ENCODE data around the gene HEATR5A. TPM values are rescaled to one million over a fixed set of nuclear protein-coding genes. Genes with fewer than 3 reads are reported as not detected.

The HEATR5A gene
- total RNA-seq, 6 experiments from 2014 or later = 59.7 to 83.3 (median 66.4) TPM

DNA sequence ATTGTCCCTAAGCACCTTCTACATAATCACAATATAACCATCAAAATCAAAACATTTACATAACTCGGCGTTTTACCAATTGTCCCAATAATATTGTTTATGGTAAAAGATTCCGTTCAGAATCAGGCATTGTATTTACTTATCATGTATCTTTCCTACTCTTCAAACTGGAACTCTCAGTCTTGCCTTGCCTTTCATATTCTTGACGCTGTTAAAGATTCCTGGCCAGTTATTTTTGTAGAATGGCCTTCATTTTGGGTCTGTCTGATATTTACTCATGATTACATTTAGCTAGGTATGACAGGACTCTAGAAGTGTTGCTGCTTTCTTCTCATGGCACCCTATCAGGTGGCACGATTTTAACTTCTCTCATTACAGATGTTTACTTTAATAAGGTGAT is 850 bp upstream of the HEATR5A start:
- peaks cover 26% of the 10 kb centered on the region for H3K4me1 Mint-ChIP-seq (ENCODE audit: low read depth)
- no peaks in the 10 kb centered on the region for H3K9me3 Mint-ChIP-seq
- H3K27ac Mint-ChIP-seq = peak overlapping the region; percentile 95
- 0 out of 2 replicates have a peak, but pooled peaks cover 8% of the 10 kb centered on the region for H3K36me3 Mint-ChIP-seq (ENCODE audit: low read depth)
- DNase-seq = no peak
- no peaks in the 10 kb centered on the region for H3K27me3 Mint-ChIP-seq (ENCODE audit: insufficient read depth)
- peak overlapping the region; percentile 91 for H3K4me3 Mint-ChIP-seq
- TF ChIP-seq, protein P1, sequence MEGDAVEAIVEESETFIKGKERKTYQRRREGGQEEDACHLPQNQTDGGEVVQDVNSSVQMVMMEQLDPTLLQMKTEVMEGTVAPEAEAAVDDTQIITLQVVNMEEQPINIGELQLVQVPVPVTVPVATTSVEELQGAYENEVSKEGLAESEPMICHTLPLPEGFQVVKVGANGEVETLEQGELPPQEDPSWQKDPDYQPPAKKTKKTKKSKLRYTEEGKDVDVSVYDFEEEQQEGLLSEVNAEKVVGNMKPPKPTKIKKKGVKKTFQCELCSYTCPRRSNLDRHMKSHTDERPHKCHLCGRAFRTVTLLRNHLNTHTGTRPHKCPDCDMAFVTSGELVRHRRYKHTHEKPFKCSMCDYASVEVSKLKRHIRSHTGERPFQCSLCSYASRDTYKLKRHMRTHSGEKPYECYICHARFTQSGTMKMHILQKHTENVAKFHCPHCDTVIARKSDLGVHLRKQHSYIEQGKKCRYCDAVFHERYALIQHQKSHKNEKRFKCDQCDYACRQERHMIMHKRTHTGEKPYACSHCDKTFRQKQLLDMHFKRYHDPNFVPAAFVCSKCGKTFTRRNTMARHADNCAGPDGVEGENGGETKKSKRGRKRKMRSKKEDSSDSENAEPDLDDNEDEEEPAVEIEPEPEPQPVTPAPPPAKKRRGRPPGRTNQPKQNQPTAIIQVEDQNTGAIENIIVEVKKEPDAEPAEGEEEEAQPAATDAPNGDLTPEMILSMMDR (IDR thresholded peaks at IDR 0.05) = no peak

DNA sequence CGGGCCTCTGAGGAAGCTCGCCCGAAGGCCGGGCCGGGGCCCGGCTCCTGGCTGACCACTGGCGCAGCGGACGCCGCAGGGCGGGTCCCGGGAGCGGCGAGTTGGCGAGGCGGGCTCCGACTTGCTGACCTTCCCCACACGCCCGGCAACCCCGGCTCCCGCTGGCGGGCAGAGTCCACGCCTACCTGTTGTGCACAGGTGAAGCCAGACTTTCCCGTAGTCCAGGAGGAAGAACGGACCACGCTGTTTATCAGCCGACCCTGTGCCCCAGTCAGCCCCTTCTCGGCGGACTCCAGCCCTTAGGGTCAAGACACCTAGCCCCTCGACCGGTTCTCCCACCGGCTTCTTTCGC is 407 bp downstream of the HEATR5A start:
- no peaks in the 10 kb centered on the region for H3K9me3 Mint-ChIP-seq
- TF ChIP-seq, protein P1 (IDR thresholded peaks at IDR 0.05) = no peak
- peak; percentile 39 for DNase-seq
- 0 out of 2 replicates have a peak, but pooled peaks cover 8% of the 10 kb centered on the region for H3K36me3 Mint-ChIP-seq (ENCODE audit: low read depth)
- H3K4me3 Mint-ChIP-seq = peak overlapping the region; percentile 91
- H3K27ac Mint-ChIP-seq = peak overlapping the region; percentile 95
- H3K27me3 Mint-ChIP-seq (ENCODE audit: insufficient read depth) = no peaks in the 10 kb centered on the region
- H3K4me1 Mint-ChIP-seq (ENCODE audit: low read depth) = peaks cover 31% of the 10 kb centered on the region

DNA sequence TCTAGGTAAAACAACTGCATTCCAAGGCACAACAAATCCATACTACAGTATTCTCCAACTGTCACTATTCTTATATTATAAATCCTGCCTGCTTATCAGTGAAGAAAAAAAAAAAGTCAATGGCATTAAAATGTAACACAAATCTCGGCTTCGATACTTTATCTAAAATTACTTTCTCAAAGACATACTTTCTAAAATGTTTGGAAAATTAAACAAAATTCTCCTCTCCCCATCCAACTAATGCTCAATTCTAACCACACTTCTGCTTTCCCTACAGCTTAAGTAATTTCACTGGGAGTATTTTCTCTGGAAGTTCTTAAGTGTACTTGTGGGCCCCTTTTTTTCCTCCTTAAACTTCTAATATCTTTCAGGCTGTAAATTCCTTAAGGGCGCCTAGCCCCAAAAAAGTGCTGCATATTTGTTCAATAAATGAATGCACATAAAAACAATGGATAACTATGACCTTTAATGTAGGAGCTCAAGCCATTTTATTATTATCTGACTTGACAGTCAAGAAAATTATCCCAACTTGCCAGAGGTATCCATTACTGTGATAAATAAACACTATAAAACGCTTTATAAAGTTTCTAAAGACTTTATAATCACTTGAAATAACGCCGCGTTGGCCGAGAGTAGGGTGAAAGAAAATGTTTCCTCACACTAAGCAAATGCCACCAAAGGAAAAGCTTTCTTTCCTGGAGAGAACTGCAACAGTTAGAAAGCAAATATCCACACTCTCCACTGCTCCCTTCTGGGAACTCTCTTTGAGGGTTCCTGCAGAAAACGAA is 977 bp downstream of the HEATR5A start:
- H3K36me3 Mint-ChIP-seq (ENCODE audit: low read depth) = 0 out of 2 replicates have a peak, but pooled peaks cover 8% of the 10 kb centered on the region
- H3K4me1 Mint-ChIP-seq (ENCODE audit: low read depth) = peaks cover 37% of the 10 kb centered on the region
- H3K9me3 Mint-ChIP-seq = no peaks in the 10 kb centered on the region
- DNase-seq = no peak
- TF ChIP-seq, protein P1 (IDR thresholded peaks at IDR 0.05) = no peak
- peak overlapping the region; percentile 95 for H3K27ac Mint-ChIP-seq
- H3K27me3 Mint-ChIP-seq (ENCODE audit: insufficient read depth) = no peaks in the 10 kb centered on the region
- peak overlapping the region; percentile 91 for H3K4me3 Mint-ChIP-seq

DNA sequence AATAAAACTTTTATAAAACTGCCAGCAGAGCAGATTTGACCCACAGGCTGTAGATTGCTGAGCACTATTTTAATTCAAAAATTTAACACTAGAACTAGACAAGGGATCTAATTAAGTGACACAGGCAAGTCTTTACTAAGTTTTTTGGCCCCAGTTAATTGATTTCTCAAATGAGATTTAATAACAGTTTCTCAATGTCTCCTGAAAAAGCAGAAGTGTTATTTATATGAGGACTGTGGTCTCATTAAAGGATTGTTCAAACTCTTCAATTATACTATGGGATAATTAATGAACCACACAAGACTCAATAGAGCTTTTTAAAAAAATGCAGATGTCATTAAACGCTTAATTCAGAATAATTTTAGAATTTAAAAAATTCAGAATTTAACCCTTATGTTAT is 1.9 kb downstream of the HEATR5A start:
- no peak for DNase-seq
- 0 out of 2 replicates have a peak, but pooled peaks cover 8% of the 10 kb centered on the region for H3K36me3 Mint-ChIP-seq (ENCODE audit: low read depth)
- H3K27ac Mint-ChIP-seq = 0 out of 2 replicates have a peak overlapping the region, but pooled peaks have one; percentile 9
- TF ChIP-seq, protein P1 (IDR thresholded peaks at IDR 0.05) = no peak
- H3K4me3 Mint-ChIP-seq = peak overlapping the region; percentile 77
- peaks cover 46% of the 10 kb centered on the region for H3K4me1 Mint-ChIP-seq (ENCODE audit: low read depth)
- no peaks in the 10 kb centered on the region for H3K27me3 Mint-ChIP-seq (ENCODE audit: insufficient read depth)
- H3K9me3 Mint-ChIP-seq = no peaks in the 10 kb centered on the region

DNA sequence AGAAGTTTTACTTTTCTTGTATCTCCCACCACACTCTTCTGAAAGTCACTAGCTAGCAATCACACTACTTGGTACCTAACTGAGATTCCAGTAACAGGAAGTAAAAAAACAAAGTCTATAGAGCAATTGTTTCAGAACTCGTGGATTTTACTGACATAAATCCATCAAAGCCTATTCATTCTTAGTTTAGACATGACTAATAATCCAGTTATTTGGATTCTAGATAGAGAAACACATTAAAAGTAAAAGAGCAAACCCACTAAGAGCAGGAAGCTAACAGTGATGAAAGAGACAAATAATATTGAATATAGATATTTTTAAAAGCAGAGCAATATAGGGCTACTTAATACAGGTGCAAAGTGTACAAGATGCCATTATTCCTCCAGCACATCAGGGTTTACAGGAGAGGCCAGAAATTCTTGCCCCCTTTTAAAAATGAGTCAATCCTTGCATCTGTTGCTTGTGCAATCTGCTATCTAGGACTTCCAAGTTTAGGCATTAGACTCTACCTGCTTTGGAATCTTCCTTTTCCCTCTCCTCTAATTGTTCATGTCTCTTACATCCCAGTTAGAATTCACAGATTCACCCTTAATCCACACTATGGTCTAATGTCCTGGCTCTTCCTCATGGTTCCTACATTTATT is 6.0 kb downstream of the HEATR5A start:
- Mint-ChIP-seq H3K27me3 (ENCODE audit: insufficient read depth) (no peaks in the 10 kb centered on the region; the same call in 1 of the 2 replicates), H3K4me1 (ENCODE audit: low read depth) (peaks cover 39% of the 10 kb centered on the region), H3K36me3 (ENCODE audit: low read depth) (peaks cover 13% of the 10 kb centered on the region; the same call in 1 of the 2 replicates), H3K9me3 (no peaks in the 10 kb centered on the region), H3K27ac (peak overlapping the region; percentile 16; the same call in 1 of the 2 replicates), H3K4me3 (no peak overlapping the region)
- no peak for DNase-seq
- TF ChIP-seq, protein P1 (IDR thresholded peaks at IDR 0.05) = no peak
